ENCODE data around the gene ZNF407. TPM values are rescaled to one million over a fixed set of nuclear protein-coding genes. Genes with fewer than 3 reads are reported as not detected.

ZNF407 gene
- total RNA-seq, 1 experiment from 2014 or later = 7.6 TPM

DNA sequence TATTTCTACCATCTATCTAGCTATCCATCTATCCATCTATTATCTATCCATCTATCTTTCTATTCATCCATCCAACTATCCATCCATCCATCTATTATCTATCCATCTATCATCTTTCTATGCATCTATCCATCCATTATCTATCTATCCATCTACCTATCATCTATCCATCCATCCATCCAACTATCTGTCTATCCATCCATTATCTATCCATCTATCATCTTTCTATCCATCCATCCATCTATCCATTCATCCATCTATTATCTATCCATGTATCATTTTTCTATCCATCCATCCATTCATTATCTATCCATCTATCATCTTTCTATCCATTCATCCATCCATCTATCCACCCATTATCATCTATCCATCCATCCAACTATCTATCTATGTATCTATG is 24.6 kb upstream of the ZNF407 start:
- no peak for DNase-seq (ENCODE audit: low read depth, low spot score)
- ChIA-PET RAD21 (ENCODE audit: low non-redundant PET in 1 of 2, low total read pairs in 2 of 2, uncharacterized antibody in 2 of 2, unreplicated experiment in 2 of 2) (no interaction called here), POLR2A (no interaction called here), CTCF (no interaction called here)
- Histone ChIP-seq H3K9me3 (ENCODE audit: control insufficient read depth in 1 of 2, insufficient read depth in 1 of 2, low read depth in 1 of 2, low read length in 2 of 2) (no peaks in the 10 kb centered on the region), H3K9me2 (ENCODE audit: insufficient read depth) (no peaks in the 10 kb centered on the region), H3K4me3 (replicated peaks in 1 of 2; ENCODE audit: low read depth in 1 of 2, low read length in 2 of 2) (no peak overlapping the region), H2AFZ (ENCODE audit: low read depth, low read length, poor library complexity, severe bottlenecking) (no peak overlapping the region), H3K36me3 (ENCODE audit: control insufficient read depth in 1 of 2, insufficient read depth in 2 of 2, low read length in 2 of 2) (no peaks in the 10 kb centered on the region), H3K27ac (ENCODE audit: low read depth, low read length) (no peak overlapping the region), H4K20me1 (ENCODE audit: insufficient read depth) (no peaks in the 10 kb centered on the region), H3K4me1 (ENCODE audit: control insufficient read depth in 1 of 2, insufficient read depth in 2 of 2, low read length in 2 of 2) (no peaks in the 10 kb centered on the region), H3K27me3 (ENCODE audit: insufficient read depth, low read length) (peaks cover 33% of the 10 kb centered on the region), H3K79me2 (ENCODE audit: insufficient read depth, low read length) (no peaks in the 10 kb centered on the region), H3K9ac (ENCODE audit: low read length) (no peak overlapping the region), H3K4me2 (ENCODE audit: low read length) (no peak overlapping the region)
- ATAC-seq = no peak
- TF ChIP-seq EZH2 (IDR thresholded peaks at IDR 0.05) (no peak), EGR1 (IDR thresholded peaks at IDR 0.05; ENCODE audit: low read depth) (no peak), SIN3A (IDR thresholded peaks at IDR 0.05; ENCODE audit: low read depth) (no peak), SRF (IDR thresholded peaks at IDR 0.05; ENCODE audit: low read depth) (no peak), TCF7L2 (IDR thresholded peaks at IDR 0.05; ENCODE audit: borderline replicate concordance, extremely low read depth, insufficient read depth, insufficient read length) (no peak), RAD21 (IDR thresholded peaks at IDR 0.05; ENCODE audit: low read depth) (no peak), JUND (IDR thresholded peaks at IDR 0.05) (no peak), POLR2A (IDR thresholded peaks at IDR 0.05; ENCODE audit: borderline replicate concordance, extremely low read depth, insufficient read depth, insufficient read length) (no peak), CBX3 (IDR thresholded peaks at IDR 0.05; ENCODE audit: low read depth) (no peak), SP1 (IDR thresholded peaks at IDR 0.05; ENCODE audit: low read depth) (no peak), ZNF274 (IDR thresholded peaks at IDR 0.05; ENCODE audit: low read depth, low read length) (no peak), ZFX (IDR thresholded peaks at IDR 0.05) (no peak), EZH2phosphoT487 (IDR thresholded peaks at IDR 0.05; ENCODE audit: borderline replicate concordance) (no peak), ZBTB33 (IDR thresholded peaks at IDR 0.05; ENCODE audit: extremely low read depth, insufficient replicate concordance, low read length) (no peak), POLR2AphosphoS5 (IDR thresholded peaks at IDR 0.05; ENCODE audit: low read depth, low read length) (no peak), CEBPB (IDR thresholded peaks at IDR 0.05; ENCODE audit: low read depth) (no peak), CTCF (IDR thresholded peaks at IDR 0.05 in 2 of 3, conservative IDR thresholded peaks at IDR 0.05 in 1 of 3; ENCODE audit: borderline replicate concordance in 1 of 3, insufficient read depth in 1 of 3, low read depth in 2 of 3, low read length in 2 of 3) (no peak)
- TF ChIP-seq, protein P1, sequence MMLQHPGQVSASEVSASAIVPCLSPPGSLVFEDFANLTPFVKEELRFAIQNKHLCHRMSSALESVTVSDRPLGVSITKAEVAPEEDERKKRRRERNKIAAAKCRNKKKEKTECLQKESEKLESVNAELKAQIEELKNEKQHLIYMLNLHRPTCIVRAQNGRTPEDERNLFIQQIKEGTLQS (IDR thresholded peaks at IDR 0.05) = no peak
- TF ChIP-seq, protein P2, sequence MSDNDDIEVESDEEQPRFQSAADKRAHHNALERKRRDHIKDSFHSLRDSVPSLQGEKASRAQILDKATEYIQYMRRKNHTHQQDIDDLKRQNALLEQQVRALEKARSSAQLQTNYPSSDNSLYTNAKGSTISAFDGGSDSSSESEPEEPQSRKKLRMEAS (IDR thresholded peaks at IDR 0.05) = no peak
- TF ChIP-seq, protein P3, sequence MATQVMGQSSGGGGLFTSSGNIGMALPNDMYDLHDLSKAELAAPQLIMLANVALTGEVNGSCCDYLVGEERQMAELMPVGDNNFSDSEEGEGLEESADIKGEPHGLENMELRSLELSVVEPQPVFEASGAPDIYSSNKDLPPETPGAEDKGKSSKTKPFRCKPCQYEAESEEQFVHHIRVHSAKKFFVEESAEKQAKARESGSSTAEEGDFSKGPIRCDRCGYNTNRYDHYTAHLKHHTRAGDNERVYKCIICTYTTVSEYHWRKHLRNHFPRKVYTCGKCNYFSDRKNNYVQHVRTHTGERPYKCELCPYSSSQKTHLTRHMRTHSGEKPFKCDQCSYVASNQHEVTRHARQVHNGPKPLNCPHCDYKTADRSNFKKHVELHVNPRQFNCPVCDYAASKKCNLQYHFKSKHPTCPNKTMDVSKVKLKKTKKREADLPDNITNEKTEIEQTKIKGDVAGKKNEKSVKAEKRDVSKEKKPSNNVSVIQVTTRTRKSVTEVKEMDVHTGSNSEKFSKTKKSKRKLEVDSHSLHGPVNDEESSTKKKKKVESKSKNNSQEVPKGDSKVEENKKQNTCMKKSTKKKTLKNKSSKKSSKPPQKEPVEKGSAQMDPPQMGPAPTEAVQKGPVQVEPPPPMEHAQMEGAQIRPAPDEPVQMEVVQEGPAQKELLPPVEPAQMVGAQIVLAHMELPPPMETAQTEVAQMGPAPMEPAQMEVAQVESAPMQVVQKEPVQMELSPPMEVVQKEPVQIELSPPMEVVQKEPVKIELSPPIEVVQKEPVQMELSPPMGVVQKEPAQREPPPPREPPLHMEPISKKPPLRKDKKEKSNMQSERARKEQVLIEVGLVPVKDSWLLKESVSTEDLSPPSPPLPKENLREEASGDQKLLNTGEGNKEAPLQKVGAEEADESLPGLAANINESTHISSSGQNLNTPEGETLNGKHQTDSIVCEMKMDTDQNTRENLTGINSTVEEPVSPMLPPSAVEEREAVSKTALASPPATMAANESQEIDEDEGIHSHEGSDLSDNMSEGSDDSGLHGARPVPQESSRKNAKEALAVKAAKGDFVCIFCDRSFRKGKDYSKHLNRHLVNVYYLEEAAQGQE (IDR thresholded peaks at IDR 0.05; ENCODE audit: low read depth) = no peak
- no TSS peak for BruUV-seq (replicated peaks)
- intact Hi-C loops (cut with micrococcal nuclease) = no loop called here
